GM21390 (cell line): ENCODE measurements around the gene KCNJ5.

Experiments
- ATAC-seq: cut with Tn5 transposase; IDR thresholded peaks from one replicate; pipeline ENCODE4 v1.9.1; 2021; ENCODE audit not compliant: unreplicated experiment

The KCNJ5 gene

DNA sequence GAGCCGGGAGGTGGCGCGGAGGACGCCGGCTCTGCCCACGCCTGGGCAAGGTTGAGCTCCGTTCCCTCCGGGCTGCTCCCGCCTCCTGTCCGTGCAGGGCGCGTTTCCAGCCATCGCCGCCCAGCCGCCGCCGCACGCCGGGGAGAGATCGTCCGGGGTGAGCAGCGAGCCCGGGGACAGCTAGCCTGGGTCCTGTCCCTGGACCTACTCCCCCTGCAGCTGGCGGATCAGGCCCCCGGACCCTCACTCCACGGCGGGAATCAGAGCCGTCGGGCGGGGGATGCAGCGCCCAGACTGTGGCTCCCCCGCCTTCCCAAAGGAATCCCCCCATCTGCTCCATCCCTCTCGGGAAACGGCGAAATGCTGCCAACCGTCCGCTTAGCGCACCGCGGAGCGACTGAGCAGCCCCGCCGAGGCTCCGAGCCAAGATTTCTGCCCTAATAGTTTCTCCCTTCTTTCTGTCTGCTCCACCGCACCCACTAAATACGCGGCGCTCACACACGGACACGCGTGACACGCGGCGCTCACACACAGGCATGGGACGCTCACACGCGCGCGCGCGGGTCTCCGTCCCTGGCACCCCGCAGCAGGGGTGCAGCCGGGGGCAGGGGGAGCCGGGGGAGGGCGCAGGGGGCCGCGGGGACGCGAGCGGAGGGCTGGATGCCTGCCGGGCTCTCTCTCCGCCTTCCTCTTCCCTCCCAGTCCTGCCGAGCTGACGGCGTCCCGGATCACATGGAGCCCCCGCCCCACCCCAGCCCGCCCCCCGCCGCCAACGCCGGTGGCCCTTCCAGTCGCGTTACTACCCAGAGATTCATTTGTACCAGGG, at the start of gene KCNJ5:
TSS of gene KCNJ5 (plus strand) at position 814 of the 826 bp plus-strand sequence. CDS start 19,918 bp downstream, outside the sequence.
- no peak for ATAC-seq

GRCh38 chr11:128841461-128842072, 49.6 kb upstream of the KCNJ5 start:
- ATAC-seq, result peak; percentile 58

DNA sequence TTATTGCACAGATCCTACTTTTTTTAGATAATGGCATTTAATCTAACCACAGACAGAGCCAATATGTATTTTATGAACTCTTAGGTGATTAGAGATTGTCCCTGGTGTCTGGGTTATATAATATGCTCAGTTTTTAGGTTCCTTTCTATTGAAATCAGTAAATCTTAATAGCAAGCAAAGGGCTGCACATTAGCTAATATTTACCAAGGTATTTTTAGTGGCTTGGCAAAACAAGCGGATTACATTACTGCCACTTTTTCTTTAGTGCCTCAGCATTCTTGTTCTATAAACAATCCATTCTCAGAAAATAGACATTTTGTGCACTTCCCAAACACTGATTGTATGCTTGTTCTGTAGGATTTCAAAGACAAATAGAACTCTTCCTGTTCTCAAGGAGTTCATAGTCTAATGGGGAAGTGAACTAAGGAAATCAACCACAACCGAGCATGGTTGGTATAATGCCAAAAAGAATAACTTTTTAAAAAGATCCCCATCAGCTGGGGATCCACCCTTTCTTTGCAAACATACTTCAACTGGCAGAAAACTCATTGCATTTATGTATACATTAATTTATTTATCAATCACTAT, 47.9 kb upstream of the KCNJ5 start:
- ATAC-seq, result no peak

- ATAC-seq, result no peak
Measured at GRCh38 chr11:128845334-128845780, 45.8 kb upstream of the KCNJ5 start.

DNA sequence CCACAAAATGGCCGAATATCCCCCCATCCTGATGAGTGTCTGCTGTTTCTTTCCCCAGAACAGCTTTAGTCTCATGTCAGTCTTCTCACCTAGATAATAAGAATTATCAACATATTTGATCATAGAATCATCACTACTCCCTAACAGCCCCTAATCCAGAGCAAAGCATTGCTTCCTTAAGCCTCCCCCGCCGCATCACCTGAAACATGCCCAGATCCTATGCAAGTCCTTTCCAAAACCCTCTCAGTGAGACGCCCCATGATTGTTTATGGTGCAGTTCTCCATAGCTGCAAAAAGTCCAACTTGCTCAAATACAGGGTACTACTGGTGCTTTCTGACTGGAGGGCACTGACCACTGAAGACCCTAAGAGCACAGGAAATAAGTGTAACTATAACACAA, 44.2 kb upstream of the KCNJ5 start:
- no peak for ATAC-seq

- peak; percentile 90 for ATAC-seq
Measured at GRCh38 chr11:128848815-128849455, 42.2 kb upstream of the KCNJ5 start.

GRCh38 chr11:128852327-128853023, 38.7 kb upstream of the KCNJ5 start:
- ATAC-seq, result no peak

- no peak for ATAC-seq
Measured at GRCh38 chr11:128853559-128853958, 37.6 kb upstream of the KCNJ5 start.

GRCh38 chr11:128854841-128855240, 36.3 kb upstream of the KCNJ5 start:
- no peak for ATAC-seq

DNA sequence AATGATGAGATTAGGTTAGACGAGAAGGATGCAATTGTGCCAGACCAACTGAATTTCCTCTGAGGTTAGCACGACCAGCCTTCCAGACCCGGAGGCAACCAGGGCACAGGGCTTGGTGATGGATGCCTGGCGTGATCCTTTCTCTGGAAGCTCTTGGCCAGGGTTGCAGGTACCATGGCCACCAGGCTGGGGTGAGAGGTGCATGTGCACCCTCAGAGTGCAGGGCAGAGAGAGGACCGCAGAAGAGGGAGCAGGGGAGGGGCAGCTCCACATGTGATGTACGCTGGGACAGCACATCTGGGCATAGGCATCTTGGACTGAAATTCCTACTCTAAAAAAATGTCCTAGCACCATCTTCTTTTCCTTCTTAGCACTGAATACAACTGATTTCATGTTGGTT, 34.9 kb upstream of the KCNJ5 start:
- ATAC-seq, result no peak

- no peak for ATAC-seq
Measured at GRCh38 chr11:128857341-128857740, 33.8 kb upstream of the KCNJ5 start.

- peak; percentile 89 for ATAC-seq
Measured at GRCh38 chr11:128859563-128860441, 31.4 kb upstream of the KCNJ5 start.

GRCh38 chr11:128860571-128861361, 30.4 kb upstream of the KCNJ5 start:
- ATAC-seq, result no peak

- no peak for ATAC-seq
Measured at GRCh38 chr11:128862406-128862805, 28.8 kb upstream of the KCNJ5 start.

- ATAC-seq, result no peak
Measured at GRCh38 chr11:128862908-128863660, 28.1 kb upstream of the KCNJ5 start.

GRCh38 chr11:128865490-128865889, 25.7 kb upstream of the KCNJ5 start:
- ATAC-seq, result no peak

DNA sequence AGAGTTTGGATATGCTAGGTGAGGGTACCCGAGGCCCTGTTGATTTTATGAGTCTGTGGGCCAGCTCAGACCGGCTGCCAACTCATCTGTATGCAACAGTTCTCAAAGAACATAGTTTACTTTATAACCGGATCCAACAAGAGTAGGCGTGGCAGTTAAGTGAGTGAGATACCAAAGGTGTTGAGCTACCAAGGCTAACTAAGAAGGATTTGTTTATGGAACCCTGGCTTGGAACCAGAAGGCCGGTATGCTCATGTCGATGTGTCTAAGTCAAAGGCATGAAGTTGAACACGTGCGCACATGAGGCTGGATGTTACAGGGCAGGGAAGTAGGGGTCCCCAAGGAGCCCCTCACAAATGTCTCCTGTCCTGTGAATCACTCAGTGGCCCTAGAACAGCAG, 23.9 kb upstream of the KCNJ5 start, which contains the start of gene KCNJ1:
TSS of gene KCNJ1 (minus strand) at position 20 of the 400 bp plus-strand sequence. CDS start 27,053 bp downstream, outside the sequence.
- ATAC-seq, result no peak
